GM23338 (cell line): ENCODE data around the gene MRM2. TPM values are rescaled to one million over a fixed set of nuclear protein-coding genes. Genes with fewer than 3 reads are reported as not detected.

ENCODE experiments used
- ATAC-seq: fragments of 200-7000 bp; cut with Tn5 transposase; 3 replicates; pipeline ENCODE4 v1.9.1; 2020
- DNase-seq: peaks from one replicate; pipeline ENCODE4 v3.0.0-alpha.2; 2015; ENCODE audit warnings: low spot score
- H2AFZ ChIP-seq: fragments of 200-600 bp; sonication (generic); 2 replicates; pipeline ENCODE4 v1.8.0; 2016; ENCODE audit warnings: antibody characterized with exemption, mild to moderate bottlenecking, moderate library complexity
- H3F3A ChIP-seq: fragments of 200-600 bp; sonication (generic); replicated peaks from 2 replicates; pipeline ENCODE4 v1.8.0; 2017; ENCODE audit warnings: antibody characterized with exemption, mixed run types, low read depth
- H3K27ac ChIP-seq: fragments of 200-600 bp; sonication (generic); 2 replicates; pipeline ENCODE4 v1.6.1; 2016; ENCODE audit warnings: low read depth
- H3K27me3 ChIP-seq: fragments of 200-600 bp; sonication (generic); 2 replicates; pipeline ENCODE4 v1.8.0; 2016; ENCODE audit warnings: mild to moderate bottlenecking, mixed run types, moderate library complexity; ENCODE audit not compliant: insufficient read depth
- H3K36me3 ChIP-seq: fragments of 200-600 bp; sonication (generic); 2 replicates; pipeline ENCODE4 v1.8.0; 2016; ENCODE audit warnings: mild to moderate bottlenecking; ENCODE audit not compliant: insufficient read depth
- H3K4me1 ChIP-seq: fragments of 200-600 bp; sonication (generic); 2 replicates; pipeline ENCODE4 v1.8.0; 2016; ENCODE audit warnings: mild to moderate bottlenecking, moderate library complexity; ENCODE audit not compliant: insufficient read depth
- H3K4me2 ChIP-seq: fragments of 200-600 bp; sonication (generic); 2 replicates; pipeline ENCODE4 v1.7.1; 2017; ENCODE audit warnings: mixed run types
- H3K4me3 ChIP-seq: fragments of 200-600 bp; sonication (generic); 2 replicates; pipeline ENCODE4 v1.6.1; 2016; ENCODE audit warnings: mixed run types
- H3K79me2 ChIP-seq: fragments of 200-600 bp; sonication (generic); replicated peaks from 2 replicates; pipeline ENCODE4 v1.8.0; 2017; ENCODE audit warnings: mild to moderate bottlenecking; ENCODE audit not compliant: insufficient read depth
- H3K9me2 ChIP-seq: fragments of 200-600 bp; sonication (generic); 2 replicates; pipeline ENCODE4 v1.8.0; 2017; ENCODE audit not compliant: insufficient read depth
- H4K20me1 ChIP-seq: fragments of 200-600 bp; sonication (generic); replicated peaks from 2 replicates; pipeline ENCODE4 v1.8.0; 2017; ENCODE audit warnings: mild to moderate bottlenecking; ENCODE audit not compliant: insufficient read depth
- H3K27ac Mint-ChIP-seq: 2 replicates; pipeline ENCODE4 v1.8.0; 2020; ENCODE audit warnings: inconsistent platforms, mild to moderate bottlenecking, moderate library complexity, mixed read lengths
- H3K27me3 Mint-ChIP-seq: 3 replicates; pipeline ENCODE4 v1.8.0; 2022; ENCODE audit warnings: low read depth, mild to moderate bottlenecking, moderate library complexity, mixed read lengths, inconsistent platforms; ENCODE audit not compliant: insufficient read depth, poor library complexity
- H3K36me3 Mint-ChIP-seq: 3 replicates; pipeline ENCODE4 v1.8.0; 2021; ENCODE audit warnings: low read depth, mild to moderate bottlenecking, inconsistent platforms, moderate library complexity, mixed read lengths
- H3K4me1 Mint-ChIP-seq: 3 replicates; pipeline ENCODE4 v1.8.0; 2020; ENCODE audit warnings: mild to moderate bottlenecking, inconsistent platforms, mixed read lengths
- H3K4me3 Mint-ChIP-seq: 3 replicates; pipeline ENCODE4 v1.8.0; 2021; ENCODE audit warnings: moderate library complexity, mild to moderate bottlenecking, inconsistent platforms, mixed read lengths
- H3K9me3 Mint-ChIP-seq: 3 replicates; pipeline ENCODE4 v1.8.0; 2020; ENCODE audit warnings: moderate library complexity, mild to moderate bottlenecking, inconsistent platforms, mixed read lengths
- EZH2 ChIP-seq: fragments of 200-600 bp; sonication (generic); IDR thresholded peaks from one replicate; pipeline ENCODE4 v1.8.0; 2017; ENCODE audit warnings: antibody characterized with exemption, mild to moderate bottlenecking, low read depth; ENCODE audit not compliant: unreplicated experiment
- NANOG ChIP-seq: IDR thresholded peaks from 2 replicates; pipeline ENCODE4 v1.6.1; 2016; ENCODE audit warnings: antibody characterized with exemption, borderline replicate concordance
- ZNF114 ChIP-seq: fragments of 250-450 bp; sonication (Bioruptor Pico); IDR thresholded peaks from 2 replicates; pipeline ENCODE4 v1.5.0; 2020; ENCODE audit warnings: mild to moderate bottlenecking, moderate library complexity
- ZNF331 ChIP-seq: fragments of 250-450 bp; sonication (Bioruptor Pico); IDR thresholded peaks from 2 replicates; pipeline ENCODE4 v1.5.0; 2020; ENCODE audit warnings: low read depth, mild to moderate bottlenecking, moderate library complexity
- polyA plus RNA-seq: library from polyadenylated mRNA; unstranded; fragments of >200 nt; fragmentation: Nextera tagmentation; extraction: Ambion mirVana; gene quantifications from 2 replicates; pipeline ENCODE4 v1.2.1, GENCODE V29; 2016
- total RNA-seq: library from RNA; depleted of rRNA; stranded (reverse); fragments of >200 nt; shearing (Covaris generic); gene quantifications from 2 replicates; pipeline ENCODE4 v1.2.3, GENCODE V29; 2014
- TF ChIP-seq, protein P1 (sequence below): IDR thresholded peaks from 2 replicates; pipeline ENCODE4 v1.6.1; 2016; ENCODE audit warnings: antibody characterized with exemption
- TF ChIP-seq, protein P2 (sequence below): fragments of 250-450 bp; sonication (Bioruptor Pico); IDR thresholded peaks from 2 replicates; pipeline ENCODE4 v1.5.0; 2020; ENCODE audit warnings: mild to moderate bottlenecking, moderate library complexity

Gene MRM2
- total and polyA plus RNA-seq, 2 experiments from 2014 or later: 30.0 to 37.8 TPM

DNA sequence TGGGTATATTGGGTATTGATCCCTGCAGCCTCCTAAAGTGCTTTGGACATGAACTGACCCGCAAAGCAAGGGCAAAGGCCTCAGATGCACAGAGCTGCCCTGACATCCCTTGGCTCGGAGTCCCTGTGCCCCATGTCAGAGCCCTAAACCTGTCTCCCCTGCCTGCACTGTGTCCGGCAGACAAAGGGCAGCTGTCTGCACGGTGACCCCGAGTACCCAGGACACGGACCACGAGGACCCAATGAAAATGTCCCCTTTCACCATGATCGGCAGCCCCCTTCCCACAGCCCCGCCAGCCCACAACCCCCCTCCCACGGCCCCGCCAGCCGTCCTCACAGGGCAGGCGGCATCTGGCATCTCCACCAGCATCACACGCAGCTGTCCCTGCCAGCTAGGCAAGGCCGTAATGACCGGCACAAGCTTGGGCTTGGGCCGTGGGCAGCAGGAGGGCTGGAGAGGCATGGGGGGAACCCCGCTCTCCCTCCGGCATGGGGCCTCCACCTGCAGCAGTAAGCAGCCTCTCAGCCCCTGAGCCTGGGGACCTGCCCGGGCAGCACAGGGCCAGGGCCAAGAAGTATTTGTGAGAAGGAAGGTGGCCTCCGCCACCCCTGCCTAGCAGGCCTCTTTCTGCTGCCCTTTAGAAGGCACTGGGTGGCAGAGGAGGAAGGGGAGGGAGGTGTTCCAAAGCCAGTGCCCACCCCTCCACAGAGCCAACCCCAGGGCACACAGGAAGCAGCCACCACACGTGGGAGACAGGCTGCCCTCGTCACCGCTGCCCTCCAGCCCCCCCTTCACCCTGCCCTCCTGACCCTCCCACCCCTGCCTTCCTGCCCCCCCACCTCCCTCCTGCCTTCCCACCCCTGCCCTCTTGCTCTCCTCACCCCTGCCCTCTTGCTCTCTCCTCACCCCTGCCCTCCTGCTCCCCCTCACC, 10.1 kb upstream of the MRM2 start:
- Histone ChIP-seq H3K36me3 (no peaks in the 10 kb centered on the region; the same call in 1 of the 2 replicates), H3K79me2 (no peaks in the 10 kb centered on the region), H3K4me2 (no peak overlapping the region), H3K9me2 (no peaks in the 10 kb centered on the region), H3K4me1 (no peaks in the 10 kb centered on the region), H3K4me3 (no peak overlapping the region), H3K27me3 (no peaks in the 10 kb centered on the region), H4K20me1 (no peaks in the 10 kb centered on the region; the same call in 1 of the 2 replicates), H3K27ac (no peak overlapping the region), H3F3A (no peaks in the 10 kb centered on the region), H2AFZ (no peak overlapping the region)
- Mint-ChIP-seq H3K9me3 (no peaks in the 10 kb centered on the region), H3K36me3 (peaks cover 23% of the 10 kb centered on the region), H3K4me1 (no peaks in the 10 kb centered on the region; the same call in 2 of the 3 replicates), H3K4me3 (no peak overlapping the region), H3K27ac (peak overlapping the region; percentile 56; the same call in 1 of the 2 replicates), H3K27me3 (peaks cover 16% of the 10 kb centered on the region)
- ATAC-seq (no peak), DNase-seq (no peak)
- TF ChIP-seq ZNF114 (CRISPR knock-in tag) (no peak), ZNF331 (CRISPR knock-in tag) (no peak), EZH2 (no peak), NANOG (no peak)
- TF ChIP-seq, protein P1, sequence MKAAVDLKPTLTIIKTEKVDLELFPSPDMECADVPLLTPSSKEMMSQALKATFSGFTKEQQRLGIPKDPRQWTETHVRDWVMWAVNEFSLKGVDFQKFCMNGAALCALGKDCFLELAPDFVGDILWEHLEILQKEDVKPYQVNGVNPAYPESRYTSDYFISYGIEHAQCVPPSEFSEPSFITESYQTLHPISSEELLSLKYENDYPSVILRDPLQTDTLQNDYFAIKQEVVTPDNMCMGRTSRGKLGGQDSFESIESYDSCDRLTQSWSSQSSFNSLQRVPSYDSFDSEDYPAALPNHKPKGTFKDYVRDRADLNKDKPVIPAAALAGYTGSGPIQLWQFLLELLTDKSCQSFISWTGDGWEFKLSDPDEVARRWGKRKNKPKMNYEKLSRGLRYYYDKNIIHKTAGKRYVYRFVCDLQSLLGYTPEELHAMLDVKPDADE: no peak
- TF ChIP-seq, protein P2, sequence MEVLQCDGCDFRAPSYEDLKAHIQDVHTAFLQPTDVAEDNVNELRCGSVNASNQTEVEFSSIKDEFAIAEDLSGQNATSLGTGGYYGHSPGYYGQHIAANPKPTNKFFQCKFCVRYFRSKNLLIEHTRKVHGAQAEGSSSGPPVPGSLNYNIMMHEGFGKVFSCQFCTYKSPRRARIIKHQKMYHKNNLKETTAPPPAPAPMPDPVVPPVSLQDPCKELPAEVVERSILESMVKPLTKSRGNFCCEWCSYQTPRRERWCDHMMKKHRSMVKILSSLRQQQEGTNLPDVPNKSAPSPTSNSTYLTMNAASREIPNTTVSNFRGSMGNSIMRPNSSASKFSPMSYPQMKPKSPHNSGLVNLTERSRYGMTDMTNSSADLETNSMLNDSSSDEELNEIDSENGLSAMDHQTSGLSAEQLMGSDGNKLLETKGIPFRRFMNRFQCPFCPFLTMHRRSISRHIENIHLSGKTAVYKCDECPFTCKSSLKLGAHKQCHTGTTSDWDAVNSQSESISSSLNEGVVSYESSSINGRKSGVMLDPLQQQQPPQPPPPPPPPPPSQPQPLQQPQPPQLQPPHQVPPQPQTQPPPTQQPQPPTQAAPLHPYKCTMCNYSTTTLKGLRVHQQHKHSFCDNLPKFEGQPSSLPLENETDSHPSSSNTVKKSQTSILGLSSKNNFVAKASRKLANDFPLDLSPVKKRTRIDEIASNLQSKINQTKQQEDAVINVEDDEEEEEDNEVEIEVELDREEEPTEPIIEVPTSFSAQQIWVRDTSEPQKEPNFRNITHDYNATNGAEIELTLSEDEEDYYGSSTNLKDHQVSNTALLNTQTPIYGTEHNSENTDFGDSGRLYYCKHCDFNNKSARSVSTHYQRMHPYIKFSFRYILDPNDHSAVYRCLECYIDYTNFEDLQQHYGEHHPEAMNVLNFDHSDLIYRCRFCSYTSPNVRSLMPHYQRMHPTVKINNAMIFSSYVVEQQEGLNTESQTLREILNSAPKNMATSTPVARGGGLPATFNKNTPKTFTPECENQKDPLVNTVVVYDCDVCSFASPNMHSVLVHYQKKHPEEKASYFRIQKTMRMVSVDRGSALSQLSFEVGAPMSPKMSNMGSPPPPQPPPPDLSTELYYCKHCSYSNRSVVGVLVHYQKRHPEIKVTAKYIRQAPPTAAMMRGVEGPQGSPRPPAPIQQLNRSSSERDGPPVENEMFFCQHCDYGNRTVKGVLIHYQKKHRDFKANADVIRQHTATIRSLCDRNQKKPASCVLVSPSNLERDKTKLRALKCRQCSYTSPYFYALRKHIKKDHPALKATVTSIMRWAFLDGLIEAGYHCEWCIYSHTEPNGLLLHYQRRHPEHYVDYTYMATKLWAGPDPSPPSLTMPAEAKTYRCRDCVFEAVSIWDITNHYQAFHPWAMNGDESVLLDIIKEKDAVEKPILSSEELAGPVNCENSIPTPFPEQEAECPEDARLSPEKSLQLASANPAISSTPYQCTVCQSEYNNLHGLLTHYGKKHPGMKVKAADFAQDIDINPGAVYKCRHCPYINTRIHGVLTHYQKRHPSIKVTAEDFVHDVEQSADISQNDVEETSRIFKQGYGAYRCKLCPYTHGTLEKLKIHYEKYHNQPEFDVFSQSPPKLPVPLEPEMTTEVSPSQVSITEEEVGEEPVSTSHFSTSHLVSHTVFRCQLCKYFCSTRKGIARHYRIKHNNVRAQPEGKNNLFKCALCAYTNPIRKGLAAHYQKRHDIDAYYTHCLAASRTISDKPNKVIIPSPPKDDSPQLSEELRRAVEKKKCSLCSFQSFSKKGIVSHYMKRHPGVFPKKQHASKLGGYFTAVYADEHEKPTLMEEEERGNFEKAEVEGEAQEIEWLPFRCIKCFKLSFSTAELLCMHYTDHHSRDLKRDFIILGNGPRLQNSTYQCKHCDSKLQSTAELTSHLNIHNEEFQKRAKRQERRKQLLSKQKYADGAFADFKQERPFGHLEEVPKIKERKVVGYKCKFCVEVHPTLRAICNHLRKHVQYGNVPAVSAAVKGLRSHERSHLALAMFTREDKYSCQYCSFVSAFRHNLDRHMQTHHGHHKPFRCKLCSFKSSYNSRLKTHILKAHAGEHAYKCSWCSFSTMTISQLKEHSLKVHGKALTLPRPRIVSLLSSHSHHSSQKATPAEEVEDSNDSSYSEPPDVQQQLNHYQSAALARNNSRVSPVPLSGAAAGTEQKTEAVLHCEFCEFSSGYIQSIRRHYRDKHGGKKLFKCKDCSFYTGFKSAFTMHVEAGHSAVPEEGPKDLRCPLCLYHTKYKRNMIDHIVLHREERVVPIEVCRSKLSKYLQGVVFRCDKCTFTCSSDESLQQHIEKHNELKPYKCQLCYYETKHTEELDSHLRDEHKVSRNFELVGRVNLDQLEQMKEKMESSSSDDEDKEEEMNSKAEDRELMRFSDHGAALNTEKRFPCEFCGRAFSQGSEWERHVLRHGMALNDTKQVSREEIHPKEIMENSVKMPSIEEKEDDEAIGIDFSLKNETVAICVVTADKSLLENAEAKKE (CRISPR knock-in tag): no peak
